Femur (tissue), 1 donor: ENCODE results near the gene KLHL8.
"Not testable (repeated sequence)": the region's sequence is repeated elsewhere in the genome, so short reads cannot be mapped to it uniquely, and the experiment has no call there.

Experiments used
- DNase-seq: peaks from one replicate; pipeline ENCODE4 v3.0.0-alpha.2; 2017

Gene KLHL8

DNA sequence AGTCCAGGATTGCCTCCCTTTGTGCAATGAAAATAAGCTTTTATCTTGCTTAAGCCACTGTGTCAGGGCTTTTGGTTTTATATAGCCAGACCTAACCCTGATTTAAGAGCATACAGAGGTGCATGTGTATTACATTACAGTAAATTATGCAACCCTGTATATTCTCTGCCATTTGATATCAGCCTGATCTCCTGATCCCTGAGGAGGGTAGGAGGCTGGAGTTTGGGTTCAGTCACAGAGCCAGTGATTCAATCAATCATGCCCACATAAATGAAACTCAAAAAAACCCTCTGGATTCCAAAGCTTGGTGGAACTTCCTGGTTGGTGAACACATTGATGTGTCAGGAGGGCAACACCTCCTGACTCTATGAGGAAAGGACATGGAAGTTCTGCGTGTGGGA is 7.3 kb upstream of the KLHL8 start:
- no peak for DNase-seq

- DNase-seq, result no peak
Observed at GRCh38 chr4:87225936-87226335, 5.5 kb upstream of the KLHL8 start.

GRCh38 chr4:87224141-87224923 is 3.9 kb upstream of the KLHL8 start:
- DNase-seq, result no peak

DNA sequence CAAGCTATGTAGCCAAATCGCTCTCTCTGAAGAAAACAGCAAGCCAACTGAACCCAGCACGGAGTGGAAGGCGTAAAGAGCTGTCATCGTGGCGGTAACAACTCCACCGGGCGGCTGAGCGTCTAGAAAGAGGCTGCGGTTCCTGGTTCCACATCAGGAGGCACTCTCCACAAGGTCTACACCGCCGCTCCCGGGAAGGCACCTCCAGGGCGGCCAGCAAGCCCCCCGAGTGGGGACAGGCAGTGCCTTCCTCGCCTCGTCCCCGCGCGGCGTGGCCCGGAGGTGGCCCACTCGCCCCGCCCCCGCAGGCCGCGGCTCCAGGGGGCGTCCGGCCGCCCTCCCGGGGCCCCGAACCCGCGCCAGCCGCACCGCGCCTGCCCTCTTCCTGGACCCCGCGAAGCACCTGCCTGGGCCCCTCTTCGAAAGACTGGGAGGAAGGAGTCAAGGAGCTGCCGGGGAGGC is 755 bp downstream of the KLHL8 start:
- peak; percentile 57 for DNase-seq

DNA sequence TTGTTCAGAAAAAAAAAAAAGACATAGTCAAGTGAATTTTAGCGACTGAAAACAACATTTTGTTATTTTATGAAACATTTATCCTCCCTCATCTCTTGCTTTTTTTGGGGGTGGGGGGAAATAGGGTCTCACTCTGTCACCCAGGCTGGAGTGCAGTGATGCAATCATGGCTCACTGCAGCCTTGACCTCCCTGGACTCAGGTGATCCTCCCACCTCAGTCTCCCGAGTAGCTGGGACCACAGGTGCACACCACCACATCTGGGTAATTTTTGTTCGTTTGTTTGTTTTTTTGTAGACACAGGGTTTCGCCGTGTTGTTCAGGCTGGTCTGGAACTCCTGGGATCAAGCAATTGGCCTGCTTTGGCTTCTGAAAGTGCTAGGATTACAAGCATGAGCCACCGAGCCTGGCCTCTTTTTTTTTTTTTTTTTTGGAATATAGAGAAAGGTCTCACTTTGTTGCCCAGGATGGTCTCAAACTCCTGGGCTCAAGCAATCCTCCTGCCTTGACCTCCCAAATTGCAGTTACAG is 3.1 kb downstream of the KLHL8 start:
- not testable (repeated sequence) for DNase-seq

DNA sequence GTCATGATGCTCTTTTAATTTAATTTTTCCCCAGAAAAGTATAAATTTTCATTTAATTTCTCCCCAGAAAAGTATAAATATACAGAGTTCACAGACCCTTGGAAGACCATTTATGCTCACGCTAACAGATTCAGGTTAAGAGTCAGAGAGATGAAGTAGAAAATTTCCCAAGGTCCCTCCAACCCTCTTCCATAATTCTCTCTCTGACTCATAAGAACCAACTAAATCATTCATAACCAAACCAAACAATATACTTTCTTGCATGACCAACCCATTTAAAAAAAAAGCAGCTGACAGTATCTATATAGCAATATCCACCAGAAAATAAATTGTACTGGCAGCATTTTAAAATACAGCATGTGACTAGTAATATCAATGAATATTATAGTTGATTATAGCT is 3.9 kb downstream of the KLHL8 start:
- DNase-seq, result no peak

- no peak for DNase-seq
Observed at GRCh38 chr4:87213421-87214075, 6.9 kb downstream of the KLHL8 start.

DNA sequence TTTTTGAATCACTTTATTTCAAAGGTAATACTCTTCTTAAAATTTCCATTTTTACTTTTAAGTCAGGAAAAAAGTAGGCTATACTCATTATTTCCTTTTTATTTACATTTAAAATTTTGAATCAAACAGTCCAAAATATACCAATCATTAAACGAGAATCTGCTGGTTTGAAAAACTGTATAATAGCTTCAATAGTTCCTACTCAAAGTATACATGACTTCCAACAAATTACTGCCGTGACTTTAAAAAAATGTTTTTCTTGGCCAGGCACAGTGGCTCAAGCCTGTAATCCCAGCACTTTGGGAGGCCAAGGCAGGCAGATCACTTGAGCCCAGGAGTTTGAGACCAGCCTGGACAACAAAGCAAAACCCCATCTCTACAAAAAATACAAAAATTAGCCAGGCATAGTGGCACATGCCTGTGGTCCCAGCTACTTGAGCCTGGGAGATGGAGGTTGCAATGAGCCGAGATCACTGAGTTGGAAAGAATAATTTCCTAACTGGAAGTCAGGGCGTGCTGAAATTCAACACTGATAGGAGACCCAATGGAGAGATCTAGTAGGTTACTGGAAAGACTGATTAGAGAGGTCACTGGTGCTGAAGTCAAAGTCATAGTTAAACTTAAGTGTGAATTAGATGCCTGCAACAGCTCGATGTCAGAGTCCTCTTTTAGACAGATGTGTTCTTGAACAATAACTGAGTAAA is 9.0 kb downstream of the KLHL8 start:
- DNase-seq, result no peak

DNA sequence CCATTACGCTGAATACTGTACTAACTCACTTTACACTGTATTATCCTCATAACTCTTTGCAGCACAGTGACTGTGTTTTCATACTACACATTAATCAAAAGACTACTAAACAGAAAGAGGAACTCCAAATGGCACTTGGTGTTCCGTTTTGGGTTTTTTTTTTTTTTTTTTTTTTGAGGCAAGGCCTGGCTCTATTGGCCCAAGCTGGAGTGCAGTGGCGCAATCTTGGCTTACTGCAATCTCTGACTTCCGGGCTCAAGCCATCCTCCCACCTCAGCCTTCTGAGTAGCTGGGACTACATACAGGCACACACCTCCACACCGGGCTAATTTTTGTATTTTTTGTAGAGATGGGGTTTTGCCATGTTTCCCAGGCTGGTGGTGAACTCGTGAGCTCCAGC is 10.7 kb downstream of the KLHL8 start:
- peak; percentile 38 for DNase-seq

DNA sequence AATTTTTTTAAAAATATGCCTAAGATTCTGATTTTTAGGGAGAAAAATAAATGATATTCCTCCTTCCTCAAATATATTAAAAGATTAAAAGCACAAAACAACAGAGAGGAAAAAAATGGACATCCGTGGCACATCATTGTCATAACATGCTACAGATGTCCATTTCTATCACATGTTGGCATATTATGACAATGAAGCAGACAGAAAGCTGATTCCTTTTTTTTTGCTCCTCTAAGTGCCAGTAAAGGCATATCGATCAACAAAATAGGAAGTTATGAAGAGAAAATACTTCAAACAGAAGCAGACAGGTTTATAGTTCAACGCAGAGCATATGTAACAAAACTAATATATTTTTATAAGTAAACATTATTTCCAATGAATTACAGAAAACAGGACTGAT is 11.2 kb downstream of the KLHL8 start:
- DNase-seq, result no peak

DNA sequence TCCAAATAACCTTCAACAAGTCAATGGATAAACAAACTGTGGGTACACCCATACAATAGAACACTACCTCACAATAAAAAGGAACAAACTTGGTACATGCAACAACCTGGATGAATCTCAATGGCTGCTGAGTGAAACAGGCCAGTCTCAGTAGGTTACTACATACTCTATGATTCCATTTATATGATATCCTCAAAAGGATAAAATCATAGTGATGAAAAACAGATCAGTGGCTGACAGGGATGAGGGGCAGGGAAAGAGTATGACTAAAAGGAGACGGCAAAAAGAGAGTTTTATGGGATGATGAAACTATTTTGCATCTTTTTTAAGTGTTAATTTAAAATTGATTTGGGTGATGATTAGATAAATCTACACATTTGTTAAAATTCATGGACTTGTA is 15.9 kb downstream of the KLHL8 start:
- no peak for DNase-seq

DNA sequence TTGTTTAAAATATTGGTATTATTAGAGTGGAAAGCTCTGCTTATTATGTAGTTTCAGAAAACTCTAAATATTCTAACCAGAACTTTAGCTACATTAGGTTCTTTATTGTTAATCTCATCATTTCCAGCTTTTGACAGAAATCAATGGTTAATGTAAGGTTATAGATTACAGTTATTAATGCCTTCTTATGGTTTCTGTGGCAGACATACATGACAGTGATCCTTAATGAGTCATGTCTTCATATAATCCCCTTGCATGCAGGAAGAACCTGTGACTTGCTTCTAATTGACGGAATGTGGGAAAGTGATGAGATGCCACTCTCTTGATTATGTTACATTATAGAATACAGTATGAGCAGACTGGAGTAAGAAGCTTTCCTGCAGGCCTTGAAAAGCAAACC is 23.5 kb downstream of the KLHL8 start:
- no peak for DNase-seq

DNA sequence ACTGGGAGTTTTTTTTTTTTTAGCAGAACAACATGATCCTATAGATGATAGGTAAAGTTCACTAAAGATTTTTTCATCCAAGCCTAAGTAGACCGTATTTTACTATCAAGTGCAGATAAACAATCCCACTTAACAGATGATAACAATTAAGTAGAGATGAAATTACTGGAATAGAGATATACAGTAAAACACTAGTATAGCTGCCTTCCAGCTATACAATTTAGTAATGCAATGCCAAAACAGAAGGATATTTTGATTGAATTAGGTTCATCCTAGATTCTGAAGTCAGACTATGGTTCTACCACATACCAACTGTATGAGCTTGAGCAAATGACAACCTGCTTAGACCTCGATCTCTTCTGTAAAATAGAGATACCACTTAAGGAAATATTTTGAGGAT is 24.3 kb downstream of the KLHL8 start:
- DNase-seq, result no peak

DNA sequence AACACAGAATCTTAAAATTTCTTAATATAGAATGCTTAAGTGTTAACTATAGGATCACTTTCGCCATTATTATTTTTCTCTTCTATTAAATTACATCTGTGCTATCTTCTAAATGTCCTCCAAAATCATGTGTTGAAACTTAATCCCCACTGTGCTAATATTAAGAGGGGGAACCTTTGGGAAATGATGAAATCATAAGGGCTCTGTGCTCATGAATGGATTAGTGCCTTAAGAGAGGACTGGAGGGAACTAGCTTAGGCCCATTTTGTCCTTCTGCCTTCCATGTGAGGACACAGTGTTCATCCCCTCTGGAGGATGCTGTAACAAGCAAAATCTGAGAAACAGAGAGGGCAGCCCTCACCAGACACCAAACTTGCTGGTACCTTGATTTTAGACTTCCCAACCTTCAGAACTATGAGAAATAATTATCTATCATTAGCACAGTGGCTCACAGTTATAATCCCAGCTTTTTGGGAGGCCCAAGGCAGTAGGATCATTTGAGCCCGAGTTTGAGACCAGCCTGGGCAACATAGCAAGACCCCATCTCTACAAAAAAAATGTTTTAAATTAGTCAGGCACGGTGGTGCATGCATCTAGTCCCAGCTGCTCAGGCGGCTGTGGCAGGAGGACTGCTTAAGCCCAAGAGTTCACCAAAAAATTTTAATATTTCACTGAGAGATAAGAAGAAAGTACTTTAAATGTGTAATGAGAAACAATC is 26.3 kb downstream of the KLHL8 start:
- DNase-seq, result no peak

GRCh38 chr4:87192145-87192919 is 28.1 kb downstream of the KLHL8 start:
- DNase-seq, result no peak

- DNase-seq, result no peak
Observed at GRCh38 chr4:87188932-87189331, 31.5 kb downstream of the KLHL8 start.

DNA sequence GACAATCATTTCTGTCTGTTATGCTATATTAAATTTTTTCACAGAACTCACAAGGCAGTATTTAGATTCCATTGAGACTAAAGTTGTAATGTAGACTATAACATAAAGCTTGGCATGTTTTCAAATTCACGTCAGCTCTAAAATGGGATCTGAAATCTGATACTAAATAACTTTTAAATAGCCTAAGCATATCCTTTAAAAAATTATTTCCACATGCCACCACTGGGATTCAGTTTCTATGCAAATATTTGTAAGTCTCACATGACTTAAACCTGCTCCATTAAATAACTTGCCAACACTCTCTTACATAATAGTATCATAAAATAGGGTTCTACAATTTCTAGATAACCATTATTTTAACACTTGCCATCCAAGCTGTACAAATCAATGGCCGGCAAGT is 32.4 kb downstream of the KLHL8 start:
- no peak for DNase-seq

- DNase-seq, result no peak
Observed at GRCh38 chr4:87185146-87185870, 35.1 kb downstream of the KLHL8 start.

GRCh38 chr4:87180767-87181166 is 39.7 kb downstream of the KLHL8 start:
- DNase-seq, result no peak

DNA sequence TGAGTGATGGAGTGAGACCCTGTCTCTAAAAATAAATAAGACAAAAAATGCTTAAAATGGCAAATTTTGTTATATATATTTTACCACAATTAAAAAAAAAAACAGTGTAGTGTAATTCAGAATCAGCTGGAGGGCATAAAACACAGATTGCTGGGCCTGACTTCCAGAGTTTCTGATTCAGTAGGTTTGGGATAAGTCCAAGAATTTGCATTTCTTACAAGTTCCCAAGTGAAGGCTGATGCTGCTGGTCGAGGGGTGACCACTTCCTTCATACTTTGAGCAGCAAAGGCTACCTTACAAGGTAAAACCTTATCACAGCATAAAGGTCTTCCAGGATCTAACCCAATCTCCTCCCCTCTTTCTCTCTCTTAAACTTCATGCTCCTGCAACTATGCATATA is 40.7 kb downstream of the KLHL8 start:
- DNase-seq, result no peak

DNA sequence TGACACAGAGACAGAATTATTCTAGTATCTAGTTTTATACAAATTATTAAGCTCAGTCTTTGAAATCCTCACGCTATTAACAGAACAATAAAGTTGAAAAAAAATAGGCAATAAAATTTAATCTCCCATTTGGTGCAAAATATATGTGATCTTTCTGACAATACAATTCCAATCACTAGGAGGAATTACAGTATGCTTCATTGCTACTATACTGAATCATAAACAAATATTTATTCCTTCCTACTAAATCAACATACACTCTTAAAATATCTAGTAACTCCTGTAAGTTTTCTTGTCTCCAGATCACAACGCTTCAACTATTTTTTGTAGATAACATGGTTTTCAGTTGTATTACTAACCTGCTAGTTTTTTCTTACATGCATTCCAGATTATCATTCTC is 45.7 kb downstream of the KLHL8 start:
- DNase-seq, result no peak

GRCh38 chr4:87171944-87172343 is 48.5 kb downstream of the KLHL8 start:
- no peak for DNase-seq
